ENCODE results near the gene CCDC33. TPM values are rescaled to one million over a fixed set of nuclear protein-coding genes. Genes with fewer than 3 reads are reported as not detected.

Gene CCDC33
- total RNA-seq, 1 experiment from 2014 or later = 0.77 TPM

- Histone ChIP-seq H3K4me1 (ENCODE audit: insufficient read depth, low read length) (no peaks in the 10 kb centered on the region), H3K36me3 (ENCODE audit: low read depth, low read length) (no peaks in the 10 kb centered on the region), H4K20me1 (ENCODE audit: low read length) (no peaks in the 10 kb centered on the region), H2AFZ (ENCODE audit: low read length) (no peak within 1 kb of the TSS), H3K9me2 (replicated peaks; ENCODE audit: low read length) (no peaks in the 10 kb centered on the region), H3K27ac (ENCODE audit: low read length) (no peak within 1 kb of the TSS), H3K9me3 (ENCODE audit: low read length) (no peaks in the 10 kb centered on the region), H3K4me2 (ENCODE audit: low read length) (no peak within 1 kb of the TSS), H3F3A (ENCODE audit: low read length, unreplicated experiment) (no peaks in the 10 kb centered on the region), H3K4me3 (ENCODE audit: low read length) (no peak within 1 kb of the TSS), H3K9ac (ENCODE audit: low read length) (no peak within 1 kb of the TSS), H3K27me3 (ENCODE audit: low read length) (peaks cover 11% of the 10 kb centered on the region), H3K79me2 (ENCODE audit: low read length) (no peaks in the 10 kb centered on the region)
- ChIA-PET POLR2A (ENCODE audit: unreplicated experiment) (no interaction called here), CTCF (interaction anchor here (0.6 kb wide), 1 partner anchor 129 kb away, joined by 3 read pairs; no protein-coding TSS in a partner anchor)
- intact Hi-C loops (cut with micrococcal nuclease) = no loop called here
- no peak for DNase-seq
- BruUV-seq (replicated peaks) = no TSS peak
- TF ChIP-seq CTCF (conservative IDR thresholded peaks at IDR 0.05; ENCODE audit: low read depth, low read length) (no peak), EZH2phosphoT487 (IDR thresholded peaks at IDR 0.05; ENCODE audit: borderline replicate concordance, low read length) (no peak), EZH2 (IDR thresholded peaks at IDR 0.05; ENCODE audit: low read length, unreplicated experiment) (no peak)
- ATAC-seq = no peak
Observed at GRCh38 chr15:74367296-74367854, 131.2 kb downstream of the CCDC33 start, which contains the start of gene CYP11A1. CYP11A1 (minus strand) TSS chr15:74367646; CDS start chr15:74367585, 61 bp downstream.

GRCh38 chr15:74368121-74368520, 132.0 kb downstream of the CCDC33 start:
- no peaks in the 10 kb centered on the region for H4K20me1 ChIP-seq (ENCODE audit: low read length)
- POLR2A ChIA-PET (ENCODE audit: unreplicated experiment) = no interaction called here
- no peaks in the 10 kb centered on the region for H3K4me1 ChIP-seq (ENCODE audit: insufficient read depth, low read length)
- H2AFZ ChIP-seq (ENCODE audit: low read length) = no peak overlapping the region
- H3F3A ChIP-seq (ENCODE audit: low read length, unreplicated experiment) = no peaks in the 10 kb centered on the region
- H3K79me2 ChIP-seq (ENCODE audit: low read length) = no peaks in the 10 kb centered on the region
- H3K4me2 ChIP-seq (ENCODE audit: low read length) = no peak overlapping the region
- no peaks in the 10 kb centered on the region for H3K9me2 ChIP-seq (replicated peaks; ENCODE audit: low read length)
- H3K9ac ChIP-seq (ENCODE audit: low read length) = no peak overlapping the region
- H3K9me3 ChIP-seq (ENCODE audit: low read length) = no peaks in the 10 kb centered on the region
- no peak overlapping the region for H3K4me3 ChIP-seq (ENCODE audit: low read length)
- BruUV-seq (replicated peaks) = no TSS peak
- H3K36me3 ChIP-seq (ENCODE audit: low read depth, low read length) = no peaks in the 10 kb centered on the region
- no peak for DNase-seq
- intact Hi-C loops (cut with micrococcal nuclease) = no loop called here
- CTCF ChIA-PET = no interaction called here
- ATAC-seq = no peak
- no peak overlapping the region for H3K27ac ChIP-seq (ENCODE audit: low read length)
- no peak for TF ChIP-seq EZH2phosphoT487 (IDR thresholded peaks at IDR 0.05; ENCODE audit: borderline replicate concordance, low read length)
- TF ChIP-seq EZH2 (IDR thresholded peaks at IDR 0.05; ENCODE audit: low read length, unreplicated experiment) = no peak
- no peak for TF ChIP-seq CTCF (conservative IDR thresholded peaks at IDR 0.05; ENCODE audit: low read depth, low read length)
- H3K27me3 ChIP-seq (ENCODE audit: low read length) = peaks cover 11% of the 10 kb centered on the region

- Histone ChIP-seq H3F3A (ENCODE audit: low read length, unreplicated experiment) (no peaks in the 10 kb centered on the region), H3K4me2 (ENCODE audit: low read length) (no peak overlapping the region), H3K4me1 (ENCODE audit: insufficient read depth, low read length) (no peaks in the 10 kb centered on the region; the same call in 1 of the 2 replicates), H3K9me3 (ENCODE audit: low read length) (no peaks in the 10 kb centered on the region), H3K27me3 (ENCODE audit: low read length) (peaks cover 11% of the 10 kb centered on the region), H3K9me2 (replicated peaks; ENCODE audit: low read length) (no peaks in the 10 kb centered on the region), H2AFZ (ENCODE audit: low read length) (no peak overlapping the region), H4K20me1 (ENCODE audit: low read length) (no peaks in the 10 kb centered on the region), H3K79me2 (ENCODE audit: low read length) (no peaks in the 10 kb centered on the region), H3K27ac (ENCODE audit: low read length) (no peak overlapping the region), H3K9ac (ENCODE audit: low read length) (no peak overlapping the region), H3K4me3 (ENCODE audit: low read length) (no peak overlapping the region), H3K36me3 (ENCODE audit: low read depth, low read length) (no peaks in the 10 kb centered on the region)
- POLR2A ChIA-PET (ENCODE audit: unreplicated experiment) = no interaction called here
- DNase-seq (no peak), ATAC-seq (no peak)
- TF ChIP-seq EZH2 (IDR thresholded peaks at IDR 0.05; ENCODE audit: low read length, unreplicated experiment) (no peak), EZH2phosphoT487 (IDR thresholded peaks at IDR 0.05; ENCODE audit: borderline replicate concordance, low read length) (no peak), CTCF (conservative IDR thresholded peaks at IDR 0.05; ENCODE audit: low read depth, low read length) (no peak)
- intact Hi-C loops (cut with micrococcal nuclease) = no loop called here
- no TSS peak for BruUV-seq (replicated peaks)
- CTCF ChIA-PET = no interaction called here
Observed at GRCh38 chr15:74369084-74369745, 133.1 kb downstream of the CCDC33 start.

Data from PC-3 (cell line).